ENCODE results near the gene ARHGEF9. TPM values are rescaled to one million over a fixed set of nuclear protein-coding genes. Genes with fewer than 3 reads are reported as not detected.
"Not testable (repeated sequence)": the region's sequence is repeated elsewhere in the genome, so short reads cannot be mapped to it uniquely, and the experiment has no call there.

The ARHGEF9 gene
- total RNA-seq, 6 donors from 2014 or later: 11.7 to 43.0 (median 17.9) TPM

DNA sequence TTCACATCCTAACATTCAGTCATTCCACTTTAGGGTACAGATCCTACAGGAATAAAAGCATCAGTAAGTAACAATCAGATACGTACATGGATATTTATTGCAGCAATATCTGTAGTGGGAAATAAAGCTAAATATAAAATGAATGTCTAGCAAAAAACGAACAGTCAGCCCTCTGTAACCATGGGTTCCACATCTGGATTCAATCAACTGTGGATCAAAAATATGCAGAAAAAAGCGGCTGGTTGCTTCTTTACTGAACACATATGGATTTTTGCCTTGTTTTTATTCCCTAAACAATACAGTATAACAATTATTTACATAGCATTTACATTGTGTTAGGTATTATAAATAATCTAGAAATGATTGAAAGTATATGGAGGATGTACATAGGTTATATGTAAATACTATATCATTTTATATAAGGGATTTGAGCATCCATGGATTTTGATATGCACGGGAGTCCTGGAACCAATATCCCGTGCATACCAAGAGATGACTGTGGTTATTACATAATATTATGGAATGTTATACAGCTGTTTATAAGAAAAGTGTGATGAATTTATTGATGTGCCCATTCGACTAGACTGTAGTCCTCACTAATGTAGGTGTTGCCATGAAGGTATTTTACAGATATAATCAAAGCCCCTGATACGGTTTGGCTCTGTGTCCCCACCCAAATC lies 132.8 kb downstream of the ARHGEF9 start:
- WGBS, 2 donors: 76 to 87% methylated on average over 6 to 7 of the region's 7 CpGs
- ATAC-seq (ENCODE audit: low FRiP score in 2 of 2) (no peak), DNase-seq (no peak)
- Histone ChIP-seq H3K9me3 (no peaks in the 10 kb centered on the region), H3K36me3 (no peaks in the 10 kb centered on the region), H3K27me3 (no peaks in the 10 kb centered on the region), H3K4me3 (no peak overlapping the region), H3K27ac (no peak overlapping the region), H3K4me1 (no peaks in the 10 kb centered on the region)
- TF ChIP-seq, protein P1, sequence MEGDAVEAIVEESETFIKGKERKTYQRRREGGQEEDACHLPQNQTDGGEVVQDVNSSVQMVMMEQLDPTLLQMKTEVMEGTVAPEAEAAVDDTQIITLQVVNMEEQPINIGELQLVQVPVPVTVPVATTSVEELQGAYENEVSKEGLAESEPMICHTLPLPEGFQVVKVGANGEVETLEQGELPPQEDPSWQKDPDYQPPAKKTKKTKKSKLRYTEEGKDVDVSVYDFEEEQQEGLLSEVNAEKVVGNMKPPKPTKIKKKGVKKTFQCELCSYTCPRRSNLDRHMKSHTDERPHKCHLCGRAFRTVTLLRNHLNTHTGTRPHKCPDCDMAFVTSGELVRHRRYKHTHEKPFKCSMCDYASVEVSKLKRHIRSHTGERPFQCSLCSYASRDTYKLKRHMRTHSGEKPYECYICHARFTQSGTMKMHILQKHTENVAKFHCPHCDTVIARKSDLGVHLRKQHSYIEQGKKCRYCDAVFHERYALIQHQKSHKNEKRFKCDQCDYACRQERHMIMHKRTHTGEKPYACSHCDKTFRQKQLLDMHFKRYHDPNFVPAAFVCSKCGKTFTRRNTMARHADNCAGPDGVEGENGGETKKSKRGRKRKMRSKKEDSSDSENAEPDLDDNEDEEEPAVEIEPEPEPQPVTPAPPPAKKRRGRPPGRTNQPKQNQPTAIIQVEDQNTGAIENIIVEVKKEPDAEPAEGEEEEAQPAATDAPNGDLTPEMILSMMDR (IDR thresholded peaks at IDR 0.05): no peak
- TF ChIP-seq POLR2AphosphoS5 (IDR thresholded peaks at IDR 0.05) (no peak), EP300 (IDR thresholded peaks at IDR 0.05) (no peak), POLR2A (IDR thresholded peaks at IDR 0.05) (no peak)

DNA sequence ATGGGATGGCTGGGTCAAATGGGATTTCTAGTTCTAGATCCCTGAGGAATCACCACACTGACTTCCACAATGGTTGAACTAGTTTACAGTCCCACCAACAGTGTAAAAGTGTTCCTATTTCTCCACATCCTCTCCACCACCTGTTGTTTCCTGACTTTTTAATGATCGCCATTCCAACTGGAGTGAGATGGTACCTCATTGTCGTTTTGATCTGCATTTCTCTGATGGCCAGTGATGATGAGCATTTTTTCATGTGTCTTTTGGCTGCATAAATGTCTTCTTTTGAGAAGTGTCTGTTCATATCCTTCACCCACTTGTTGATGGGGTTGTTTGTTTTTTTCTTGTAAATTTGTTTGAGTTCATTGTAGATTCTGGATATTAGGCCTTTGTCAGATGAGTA lies 139.3 kb downstream of the ARHGEF9 start:
- not testable (repeated sequence) for H3K4me1 ChIP-seq; DNase-seq; H3K4me3 ChIP-seq; ATAC-seq (ENCODE audit: low FRiP score in 2 of 2); H3K27me3 ChIP-seq; H3K9me3 ChIP-seq; H3K36me3 ChIP-seq; H3K27ac ChIP-seq
- WGBS, 2 donors: 97 to 100% methylated on average over 2 of the region's 2 CpGs

DNA sequence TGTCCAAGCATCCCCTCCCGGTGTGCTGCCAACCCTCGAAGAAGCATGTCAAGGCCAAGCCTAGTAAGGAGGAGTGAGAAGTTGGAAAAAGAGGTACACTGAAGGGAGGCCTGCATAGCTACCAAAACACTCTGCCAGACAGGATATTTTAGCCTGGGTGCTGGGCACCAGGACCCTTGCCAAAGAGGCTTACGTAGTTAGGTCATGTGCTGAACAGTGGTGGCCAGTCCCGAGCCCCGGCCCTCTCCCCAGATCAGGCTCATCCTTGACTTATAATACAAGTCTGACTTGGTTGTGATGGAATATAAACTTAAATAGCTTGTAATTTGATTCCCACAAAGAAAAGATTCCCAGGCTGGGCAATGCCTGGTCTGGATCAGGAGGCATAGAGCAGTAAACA lies 149.3 kb downstream of the ARHGEF9 start:
- 80 to 100% methylated on average over 1 to 5 of the region's 5 CpGs for WGBS, 2 donors
- TF ChIP-seq, protein P1 (IDR thresholded peaks at IDR 0.05): no peak
- TF ChIP-seq POLR2A (IDR thresholded peaks at IDR 0.05): no peak
- no peak for TF ChIP-seq POLR2AphosphoS5 (IDR thresholded peaks at IDR 0.05)
- no peak for TF ChIP-seq EP300 (IDR thresholded peaks at IDR 0.05)
- Histone ChIP-seq H3K4me3 (no peak overlapping the region), H3K27me3 (peaks cover 0 to 3% (median 0%) of the 10 kb centered on the region in 4 donors), H3K27ac (no peak overlapping the region), H3K36me3 (peaks cover 0 to 7% (median 0%) of the 10 kb centered on the region in 4 donors), H3K4me1 (no peaks in the 10 kb centered on the region), H3K9me3 (peaks cover 0 to 13% (median 0%) of the 10 kb centered on the region in 4 donors)
- DNase-seq: no peak
- no peak for ATAC-seq (ENCODE audit: low FRiP score in 2 of 2)

DNA sequence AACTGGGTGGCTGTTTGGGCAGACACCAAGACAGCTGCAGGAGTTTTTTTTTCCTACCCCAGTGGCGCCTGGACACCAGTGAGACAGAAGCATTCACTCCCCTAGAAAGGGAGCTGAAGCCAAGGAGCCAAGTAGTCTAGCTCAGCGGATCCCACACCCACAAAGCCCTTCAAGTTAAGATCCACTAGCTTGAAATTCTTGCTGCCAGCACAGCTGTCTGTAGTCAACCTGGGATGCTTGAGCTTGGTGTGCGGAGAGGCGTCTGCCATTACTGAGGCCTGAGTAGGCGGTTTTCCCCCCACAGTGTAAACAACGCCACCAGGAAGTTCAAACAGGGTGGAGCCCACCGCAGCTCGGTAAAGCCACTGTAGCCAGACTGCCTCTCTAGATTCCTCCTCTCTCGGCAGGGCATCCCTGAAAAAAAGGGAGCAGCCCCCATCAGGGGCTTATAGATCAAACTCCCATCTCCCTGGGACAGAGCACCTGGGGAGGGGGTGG lies 171.4 kb downstream of the ARHGEF9 start:
- no peak for TF ChIP-seq POLR2AphosphoS5 (IDR thresholded peaks at IDR 0.05)
- TF ChIP-seq, protein P1 (IDR thresholded peaks at IDR 0.05): no peak
- TF ChIP-seq POLR2A (IDR thresholded peaks at IDR 0.05): no peak
- no peak for TF ChIP-seq EP300 (IDR thresholded peaks at IDR 0.05)
- WGBS, 2 donors: 63% methylated on average over 9 of the region's 9 CpGs; no CpG with 5 or more reads in 1 of the 2 donors
- DNase-seq (no peak), ATAC-seq (ENCODE audit: low FRiP score in 2 of 2) (no peak)
- no peaks in the 10 kb centered on the region for H3K36me3 ChIP-seq
- H3K4me1 ChIP-seq: no peaks in the 10 kb centered on the region
- no peak overlapping the region for H3K4me3 ChIP-seq
- peaks cover 0 to 6% (median 0%) of the 10 kb centered on the region in 4 donors for H3K9me3 ChIP-seq
- no peaks in the 10 kb centered on the region for H3K27me3 ChIP-seq
- no peak overlapping the region for H3K27ac ChIP-seq

DNA sequence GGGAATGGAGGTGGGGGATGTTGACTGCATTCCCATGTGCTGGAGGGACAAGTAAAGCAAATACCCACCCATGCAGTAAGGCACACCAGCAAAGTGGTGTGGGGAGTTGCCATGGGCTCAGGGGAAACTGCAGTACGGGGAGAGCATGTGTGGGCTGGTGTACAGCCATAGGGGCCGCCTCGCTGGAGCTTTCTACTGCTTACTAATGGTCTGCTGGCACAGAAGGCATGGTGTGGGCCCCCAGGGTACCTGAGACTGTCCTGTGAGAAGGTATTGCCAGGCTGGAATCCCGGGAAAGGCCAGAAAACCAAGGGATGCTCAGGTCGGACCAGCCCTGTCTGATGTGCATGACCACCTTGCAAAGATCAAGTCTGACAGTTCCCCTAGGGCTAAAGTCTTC lies 199.1 kb downstream of the ARHGEF9 start:
- WGBS, 2 donors: 80 to 89% methylated on average over 2 to 5 of the region's 5 CpGs
- ATAC-seq (ENCODE audit: low FRiP score in 2 of 2): no peak

More for the DNA sequence above, 199.1 kb downstream of the ARHGEF9 start:
- TF ChIP-seq POLR2A (IDR thresholded peaks at IDR 0.05) (no peak), POLR2AphosphoS5 (IDR thresholded peaks at IDR 0.05) (no peak), EP300 (IDR thresholded peaks at IDR 0.05) (no peak)
- TF ChIP-seq, protein P1 (IDR thresholded peaks at IDR 0.05): no peak
- no peak for DNase-seq
- Histone ChIP-seq H3K27me3 (no peaks in the 10 kb centered on the region), H3K4me3 (no peak overlapping the region), H3K27ac (no peak overlapping the region), H3K36me3 (no peaks in the 10 kb centered on the region), H3K4me1 (no peaks in the 10 kb centered on the region), H3K9me3 (no peaks in the 10 kb centered on the region)

Small RNA genes within 50 kb of the gene (small RNA-seq; reads per million reads assigned to genes)
- 3.1 to 12.0 (median 7.6) reads per million in 4 donors for gene MIR1468

Measured in upper lobe of left lung (tissue), 6 donors.